Central memory CD8-positive, alpha-beta T cell (primary cell): ENCODE data around the gene ST6GALNAC3.

Source experiments
- ATAC-seq: fragments of 150-1000 bp; cut with Tn5 transposase; replicated peaks from 2 replicates; pipeline ENCODE4 v1.10.0; 2022; ENCODE audit warnings: mild to moderate bottlenecking, moderate FRiP score, moderate number of reproducible peaks; ENCODE audit not compliant: poor library complexity, severe bottlenecking; ENCODE audit errors: extremely low read depth
- DNase-seq, 2 donors: peaks; one replicate each; pipeline ENCODE4 v3.0.0; 2021; ENCODE audit warnings: low spot score in 2 of 2
- H3K27ac Mint-ChIP-seq: one replicate; pipeline ENCODE4 v1.8.0; 2022; ENCODE audit warnings: low read depth, mild to moderate bottlenecking, moderate library complexity, mixed read lengths
- H3K27me3 Mint-ChIP-seq: one replicate; pipeline ENCODE4 v1.8.0; 2022; ENCODE audit warnings: mixed read lengths
- H3K36me3 Mint-ChIP-seq: one replicate; pipeline ENCODE4 v1.8.0; 2022; ENCODE audit warnings: mild to moderate bottlenecking, moderate library complexity, mixed read lengths; ENCODE audit not compliant: insufficient read depth
- H3K4me1 Mint-ChIP-seq: one replicate; pipeline ENCODE4 v1.8.0; 2022; ENCODE audit warnings: mixed read lengths
- H3K4me3 Mint-ChIP-seq: one replicate; pipeline ENCODE4 v1.8.0; 2022; ENCODE audit warnings: mild to moderate bottlenecking, moderate library complexity, mixed read lengths
- H3K9me3 Mint-ChIP-seq: one replicate; pipeline ENCODE4 v1.8.0; 2022; ENCODE audit warnings: mixed read lengths

The ST6GALNAC3 gene

GRCh38 chr1:76079475-76080227 lies 5.1 kb downstream of the ST6GALNAC3 start:
- peaks cover 2% of the 10 kb centered on the region for H3K36me3 Mint-ChIP-seq
- H3K27me3 Mint-ChIP-seq = no peaks in the 10 kb centered on the region
- no peak overlapping the region for H3K4me3 Mint-ChIP-seq
- peaks cover 8% of the 10 kb centered on the region for H3K4me1 Mint-ChIP-seq
- ATAC-seq = no peak
- no peak for DNase-seq
- no peaks in the 10 kb centered on the region for H3K9me3 Mint-ChIP-seq
- no peak overlapping the region for H3K27ac Mint-ChIP-seq

GRCh38 chr1:76080552-76081079 lies 6.1 kb downstream of the ST6GALNAC3 start:
- H3K27ac Mint-ChIP-seq = no peak overlapping the region
- no peak for DNase-seq
- H3K4me1 Mint-ChIP-seq = no peaks in the 10 kb centered on the region
- no peak overlapping the region for H3K4me3 Mint-ChIP-seq
- no peaks in the 10 kb centered on the region for H3K27me3 Mint-ChIP-seq
- no peak for ATAC-seq
- no peaks in the 10 kb centered on the region for H3K9me3 Mint-ChIP-seq
- H3K36me3 Mint-ChIP-seq = peaks cover 2% of the 10 kb centered on the region

- Mint-ChIP-seq H3K27ac (no peak overlapping the region), H3K4me3 (no peak overlapping the region), H3K36me3 (no peaks in the 10 kb centered on the region), H3K27me3 (no peaks in the 10 kb centered on the region), H3K9me3 (no peaks in the 10 kb centered on the region), H3K4me1 (no peaks in the 10 kb centered on the region)
- DNase-seq (no peak), ATAC-seq (no peak)
Observed at GRCh38 chr1:76082062-76082461, 7.5 kb downstream of the ST6GALNAC3 start.

- DNase-seq (no peak), ATAC-seq (no peak)
- no peaks in the 10 kb centered on the region for H3K4me1 Mint-ChIP-seq
- no peaks in the 10 kb centered on the region for H3K9me3 Mint-ChIP-seq
- no peak overlapping the region for H3K27ac Mint-ChIP-seq
- no peaks in the 10 kb centered on the region for H3K27me3 Mint-ChIP-seq
- no peak overlapping the region for H3K4me3 Mint-ChIP-seq
- no peaks in the 10 kb centered on the region for H3K36me3 Mint-ChIP-seq
Observed at GRCh38 chr1:76083189-76083588, 8.6 kb downstream of the ST6GALNAC3 start.

GRCh38 chr1:76084029-76084627 lies 9.6 kb downstream of the ST6GALNAC3 start:
- no peaks in the 10 kb centered on the region for H3K4me1 Mint-ChIP-seq
- H3K9me3 Mint-ChIP-seq = no peaks in the 10 kb centered on the region
- no peak overlapping the region for H3K4me3 Mint-ChIP-seq
- no peak overlapping the region for H3K27ac Mint-ChIP-seq
- H3K36me3 Mint-ChIP-seq = no peaks in the 10 kb centered on the region
- DNase-seq (no peak), ATAC-seq (no peak)
- H3K27me3 Mint-ChIP-seq = no peaks in the 10 kb centered on the region

- Mint-ChIP-seq H3K9me3 (no peaks in the 10 kb centered on the region), H3K27ac (no peak overlapping the region), H3K4me3 (no peak overlapping the region), H3K4me1 (no peaks in the 10 kb centered on the region), H3K27me3 (no peaks in the 10 kb centered on the region), H3K36me3 (no peaks in the 10 kb centered on the region)
- ATAC-seq (no peak), DNase-seq (no peak)
Observed at GRCh38 chr1:76084685-76085084, 10.1 kb downstream of the ST6GALNAC3 start.

- no peak for ATAC-seq
- DNase-seq = no peak
- Mint-ChIP-seq H3K4me1 (no peaks in the 10 kb centered on the region), H3K9me3 (no peaks in the 10 kb centered on the region), H3K27ac (no peak overlapping the region), H3K27me3 (no peaks in the 10 kb centered on the region), H3K4me3 (no peak overlapping the region), H3K36me3 (no peaks in the 10 kb centered on the region)
Observed at GRCh38 chr1:76086109-76086508, 11.6 kb downstream of the ST6GALNAC3 start.

- Mint-ChIP-seq H3K4me3 (no peak overlapping the region), H3K4me1 (no peaks in the 10 kb centered on the region), H3K9me3 (no peaks in the 10 kb centered on the region), H3K36me3 (no peaks in the 10 kb centered on the region), H3K27me3 (no peaks in the 10 kb centered on the region), H3K27ac (no peak overlapping the region)
- no peak for DNase-seq
- ATAC-seq = no peak
Observed at GRCh38 chr1:76086597-76086996, 12.1 kb downstream of the ST6GALNAC3 start.

- Mint-ChIP-seq H3K36me3 (no peaks in the 10 kb centered on the region), H3K27me3 (no peaks in the 10 kb centered on the region), H3K9me3 (no peaks in the 10 kb centered on the region), H3K27ac (no peak overlapping the region), H3K4me1 (no peaks in the 10 kb centered on the region), H3K4me3 (no peak overlapping the region)
- no peak for DNase-seq
- no peak for ATAC-seq
Observed at GRCh38 chr1:76090283-76091203, 16.0 kb downstream of the ST6GALNAC3 start.

- DNase-seq = no peak
- Mint-ChIP-seq H3K4me1 (no peaks in the 10 kb centered on the region), H3K4me3 (no peak overlapping the region), H3K27me3 (no peaks in the 10 kb centered on the region), H3K36me3 (no peaks in the 10 kb centered on the region), H3K9me3 (no peaks in the 10 kb centered on the region), H3K27ac (no peak overlapping the region)
- no peak for ATAC-seq
Observed at GRCh38 chr1:76092812-76093211, 18.3 kb downstream of the ST6GALNAC3 start.

GRCh38 chr1:76093522-76094312 lies 19.2 kb downstream of the ST6GALNAC3 start:
- no peaks in the 10 kb centered on the region for H3K4me1 Mint-ChIP-seq
- H3K9me3 Mint-ChIP-seq = no peaks in the 10 kb centered on the region
- no peak overlapping the region for H3K4me3 Mint-ChIP-seq

GRCh38 chr1:76095802-76096201 lies 21.3 kb downstream of the ST6GALNAC3 start:
- Mint-ChIP-seq H3K27me3 (no peaks in the 10 kb centered on the region), H3K9me3 (no peaks in the 10 kb centered on the region)

More at GRCh38 chr1:76093522-76094312, 19.2 kb downstream of the ST6GALNAC3 start:
- Mint-ChIP-seq H3K36me3 (no peaks in the 10 kb centered on the region), H3K27me3 (no peaks in the 10 kb centered on the region), H3K27ac (no peak overlapping the region)
- DNase-seq (no peak), ATAC-seq (no peak)

More at GRCh38 chr1:76095802-76096201, 21.3 kb downstream of the ST6GALNAC3 start:
- no peak for DNase-seq
- Mint-ChIP-seq H3K36me3 (no peaks in the 10 kb centered on the region), H3K4me1 (no peaks in the 10 kb centered on the region), H3K4me3 (no peak overlapping the region), H3K27ac (no peak overlapping the region)
- ATAC-seq = no peak
